ENCODE data around the gene LAMA1.
"Not testable (repeated sequence)": the region's sequence is repeated elsewhere in the genome, so short reads cannot be mapped to it uniquely, and the experiment has no call there.

LAMA1 gene

DNA sequence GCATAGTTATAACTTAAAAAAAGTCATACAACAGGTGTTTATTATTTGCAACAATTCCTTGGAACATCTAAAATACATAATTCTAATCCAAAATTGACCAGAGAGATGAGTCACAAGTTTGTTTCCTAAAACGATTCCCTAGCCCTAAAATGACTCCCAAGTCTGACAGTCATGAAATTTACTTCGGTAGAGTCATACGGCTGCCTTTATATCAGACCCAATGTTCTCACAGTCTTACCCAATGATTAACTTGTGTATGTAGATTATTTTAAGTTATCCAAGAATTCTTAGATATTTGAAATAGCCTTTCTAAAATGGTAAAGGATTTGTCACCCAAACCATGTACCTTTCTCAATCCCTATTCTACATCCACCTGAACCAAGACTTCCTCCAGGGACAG is 174.9 kb downstream of the LAMA1 start:
- Histone ChIP-seq H3K9ac (ENCODE audit: low read depth, low read length) (no peak overlapping the region), H3K27ac (ENCODE audit: low read length) (no peak overlapping the region), H3K36me3 (ENCODE audit: insufficient read depth, low read length) (no peaks in the 10 kb centered on the region), H3K4me3 (ENCODE audit: low read depth in 1 of 2, low read length in 2 of 2) (no peak overlapping the region), H3K9me3 (ENCODE audit: insufficient read depth, low read length, severe bottlenecking) (peaks cover 3% of the 10 kb centered on the region), H3K27me3 (ENCODE audit: insufficient read depth, low read length, poor library complexity) (no peaks in the 10 kb centered on the region), H4K20me1 (ENCODE audit: insufficient read depth, low read length) (no peaks in the 10 kb centered on the region), H3K79me2 (ENCODE audit: insufficient read depth, low read length) (no peaks in the 10 kb centered on the region), H3K4me1 (ENCODE audit: insufficient read depth, low read length) (no peaks in the 10 kb centered on the region), H2AFZ (ENCODE audit: low read depth, low read length) (no peak overlapping the region), H3K4me2 (ENCODE audit: insufficient read depth, low read length) (no peak overlapping the region)
- DNase-seq (no peak), ATAC-seq (ENCODE audit: insufficient read depth, low read depth) (no peak)
- TF ChIP-seq EZH2 (IDR thresholded peaks at IDR 0.05; ENCODE audit: borderline replicate concordance, low read depth, low read length, severe bottlenecking): no peak
- TF ChIP-seq, protein P1, sequence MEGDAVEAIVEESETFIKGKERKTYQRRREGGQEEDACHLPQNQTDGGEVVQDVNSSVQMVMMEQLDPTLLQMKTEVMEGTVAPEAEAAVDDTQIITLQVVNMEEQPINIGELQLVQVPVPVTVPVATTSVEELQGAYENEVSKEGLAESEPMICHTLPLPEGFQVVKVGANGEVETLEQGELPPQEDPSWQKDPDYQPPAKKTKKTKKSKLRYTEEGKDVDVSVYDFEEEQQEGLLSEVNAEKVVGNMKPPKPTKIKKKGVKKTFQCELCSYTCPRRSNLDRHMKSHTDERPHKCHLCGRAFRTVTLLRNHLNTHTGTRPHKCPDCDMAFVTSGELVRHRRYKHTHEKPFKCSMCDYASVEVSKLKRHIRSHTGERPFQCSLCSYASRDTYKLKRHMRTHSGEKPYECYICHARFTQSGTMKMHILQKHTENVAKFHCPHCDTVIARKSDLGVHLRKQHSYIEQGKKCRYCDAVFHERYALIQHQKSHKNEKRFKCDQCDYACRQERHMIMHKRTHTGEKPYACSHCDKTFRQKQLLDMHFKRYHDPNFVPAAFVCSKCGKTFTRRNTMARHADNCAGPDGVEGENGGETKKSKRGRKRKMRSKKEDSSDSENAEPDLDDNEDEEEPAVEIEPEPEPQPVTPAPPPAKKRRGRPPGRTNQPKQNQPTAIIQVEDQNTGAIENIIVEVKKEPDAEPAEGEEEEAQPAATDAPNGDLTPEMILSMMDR (IDR thresholded peaks at IDR 0.05; ENCODE audit: borderline replicate concordance, extremely low read depth, low read length, poor library complexity, severe bottlenecking): no peak

DNA sequence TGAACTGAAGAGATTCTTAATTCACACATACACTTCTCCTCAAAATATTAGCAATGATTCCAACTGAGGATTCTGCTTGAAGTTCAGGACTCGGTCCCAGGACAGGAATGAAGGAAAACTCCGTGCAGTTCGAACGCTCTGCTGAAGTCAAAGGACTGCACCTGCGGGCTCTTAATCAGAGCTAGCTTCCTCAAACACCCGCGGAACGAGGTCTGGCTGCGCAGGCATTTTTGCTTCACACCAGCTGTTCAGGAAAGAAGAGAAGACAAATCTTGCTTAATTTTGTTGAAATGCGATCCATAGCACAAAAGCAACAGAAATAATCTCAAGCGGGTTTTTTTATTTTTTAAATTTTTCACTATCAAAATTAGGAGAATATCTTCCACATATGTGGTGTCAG is 175.6 kb downstream of the LAMA1 start:
- Histone ChIP-seq H3K9ac (ENCODE audit: low read depth, low read length) (no peak overlapping the region), H3K4me1 (ENCODE audit: insufficient read depth, low read length) (no peaks in the 10 kb centered on the region), H4K20me1 (ENCODE audit: insufficient read depth, low read length) (no peaks in the 10 kb centered on the region), H3K27me3 (ENCODE audit: insufficient read depth, low read length, poor library complexity) (no peaks in the 10 kb centered on the region), H2AFZ (ENCODE audit: low read depth, low read length) (no peak overlapping the region), H3K79me2 (ENCODE audit: insufficient read depth, low read length) (no peaks in the 10 kb centered on the region), H3K9me3 (ENCODE audit: insufficient read depth, low read length, severe bottlenecking) (peaks cover 3% of the 10 kb centered on the region), H3K4me2 (ENCODE audit: insufficient read depth, low read length) (no peak overlapping the region), H3K36me3 (ENCODE audit: insufficient read depth, low read length) (no peaks in the 10 kb centered on the region), H3K27ac (ENCODE audit: low read length) (no peak overlapping the region), H3K4me3 (ENCODE audit: low read depth in 1 of 2, low read length in 2 of 2) (no peak overlapping the region)
- DNase-seq (no peak), ATAC-seq (ENCODE audit: insufficient read depth, low read depth) (no peak)
- TF ChIP-seq, protein P1 (IDR thresholded peaks at IDR 0.05; ENCODE audit: borderline replicate concordance, extremely low read depth, low read length, poor library complexity, severe bottlenecking): no peak
- no peak for TF ChIP-seq EZH2 (IDR thresholded peaks at IDR 0.05; ENCODE audit: borderline replicate concordance, low read depth, low read length, severe bottlenecking)

DNA sequence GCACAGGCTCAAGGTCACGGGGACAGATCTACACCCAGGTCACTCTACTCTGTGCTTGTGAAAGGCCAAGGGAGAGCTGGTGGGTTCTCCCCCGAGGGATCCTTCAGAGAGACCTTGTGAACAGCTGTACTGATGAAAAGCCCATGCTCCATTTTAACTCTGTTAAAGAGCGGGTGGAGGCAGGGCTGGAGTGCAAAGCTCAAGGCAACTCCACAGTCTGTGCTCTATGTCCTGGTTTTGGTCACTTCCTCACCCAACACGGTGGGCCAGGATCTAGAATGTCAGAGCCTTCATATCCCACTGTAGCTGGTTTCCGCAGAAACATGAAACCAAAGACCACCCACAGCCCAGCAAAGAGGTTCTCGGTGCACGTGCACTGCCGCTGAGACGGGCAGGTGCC is 177.1 kb downstream of the LAMA1 start:
- Histone ChIP-seq H2AFZ (ENCODE audit: low read depth, low read length) (no peak overlapping the region), H3K4me3 (ENCODE audit: low read depth in 1 of 2, low read length in 2 of 2) (no peak overlapping the region), H3K9ac (ENCODE audit: low read depth, low read length) (no peak overlapping the region), H3K27me3 (ENCODE audit: insufficient read depth, low read length, poor library complexity) (no peaks in the 10 kb centered on the region), H4K20me1 (ENCODE audit: insufficient read depth, low read length) (no peaks in the 10 kb centered on the region), H3K4me1 (ENCODE audit: insufficient read depth, low read length) (no peaks in the 10 kb centered on the region), H3K79me2 (ENCODE audit: insufficient read depth, low read length) (no peaks in the 10 kb centered on the region), H3K27ac (ENCODE audit: low read length) (no peak overlapping the region), H3K36me3 (ENCODE audit: insufficient read depth, low read length) (no peaks in the 10 kb centered on the region), H3K4me2 (ENCODE audit: insufficient read depth, low read length) (no peak overlapping the region), H3K9me3 (ENCODE audit: insufficient read depth, low read length, severe bottlenecking) (peaks cover 3% of the 10 kb centered on the region)
- no peak for DNase-seq
- ATAC-seq (ENCODE audit: insufficient read depth, low read depth): no peak
- TF ChIP-seq EZH2 (IDR thresholded peaks at IDR 0.05; ENCODE audit: borderline replicate concordance, low read depth, low read length, severe bottlenecking): no peak
- TF ChIP-seq, protein P1 (IDR thresholded peaks at IDR 0.05; ENCODE audit: borderline replicate concordance, extremely low read depth, low read length, poor library complexity, severe bottlenecking): no peak

DNA sequence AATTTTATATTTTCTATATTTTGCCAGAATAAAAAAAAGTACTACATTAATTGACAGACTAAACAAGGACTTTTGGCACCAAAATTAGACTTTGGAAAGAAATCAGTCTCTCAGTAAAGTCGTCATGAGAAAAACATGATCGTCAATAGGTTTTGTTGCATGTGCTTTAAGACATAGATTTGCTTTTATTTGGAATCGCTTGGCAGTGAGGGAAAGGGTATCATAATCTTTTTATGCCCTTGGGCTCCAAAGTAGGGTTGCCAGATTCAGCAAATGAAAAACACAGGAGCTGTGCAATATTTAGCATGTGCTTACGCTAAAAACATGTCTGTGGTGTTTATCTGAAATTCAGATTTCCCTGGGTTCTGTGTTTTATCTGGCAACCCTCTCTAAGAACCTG is 177.6 kb downstream of the LAMA1 start:
- Histone ChIP-seq H3K9me3 (ENCODE audit: insufficient read depth, low read length, severe bottlenecking) (peaks cover 3% of the 10 kb centered on the region), H4K20me1 (ENCODE audit: insufficient read depth, low read length) (no peaks in the 10 kb centered on the region), H3K4me2 (ENCODE audit: insufficient read depth, low read length) (no peak overlapping the region), H3K36me3 (ENCODE audit: insufficient read depth, low read length) (no peaks in the 10 kb centered on the region), H3K79me2 (ENCODE audit: insufficient read depth, low read length) (no peaks in the 10 kb centered on the region), H3K27ac (ENCODE audit: low read length) (no peak overlapping the region), H3K27me3 (ENCODE audit: insufficient read depth, low read length, poor library complexity) (no peaks in the 10 kb centered on the region), H3K9ac (ENCODE audit: low read depth, low read length) (no peak overlapping the region), H2AFZ (ENCODE audit: low read depth, low read length) (no peak overlapping the region), H3K4me1 (ENCODE audit: insufficient read depth, low read length) (no peaks in the 10 kb centered on the region), H3K4me3 (ENCODE audit: low read depth in 1 of 2, low read length in 2 of 2) (no peak overlapping the region)
- ATAC-seq (ENCODE audit: insufficient read depth, low read depth) (no peak), DNase-seq (no peak)
- TF ChIP-seq, protein P1 (IDR thresholded peaks at IDR 0.05; ENCODE audit: borderline replicate concordance, extremely low read depth, low read length, poor library complexity, severe bottlenecking): no peak
- TF ChIP-seq EZH2 (IDR thresholded peaks at IDR 0.05; ENCODE audit: borderline replicate concordance, low read depth, low read length, severe bottlenecking): no peak

DNA sequence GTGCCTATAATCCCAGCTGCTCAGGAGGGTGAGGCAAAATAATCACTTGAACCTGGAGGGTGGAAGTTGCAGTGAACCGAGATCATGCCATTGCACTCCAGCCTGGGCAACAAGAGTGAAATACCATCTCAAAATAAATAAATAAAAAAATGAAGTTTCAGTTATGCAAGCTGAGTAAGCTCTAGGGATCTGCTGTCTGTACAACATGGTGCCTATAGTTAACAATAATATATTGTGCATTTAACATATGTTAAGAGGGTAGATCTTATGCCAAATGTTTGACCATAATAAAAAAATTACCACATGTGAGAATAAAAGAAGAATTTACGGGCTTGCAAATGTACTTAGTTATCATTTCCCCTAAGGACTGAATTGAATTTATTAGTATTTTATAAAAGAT is 179.2 kb downstream of the LAMA1 start:
- H3K27me3 ChIP-seq (ENCODE audit: insufficient read depth, low read length, poor library complexity); H3K27ac ChIP-seq (ENCODE audit: low read length); H4K20me1 ChIP-seq (ENCODE audit: insufficient read depth, low read length); H2AFZ ChIP-seq (ENCODE audit: low read depth, low read length); DNase-seq; H3K36me3 ChIP-seq (ENCODE audit: insufficient read depth, low read length); H3K9ac ChIP-seq (ENCODE audit: low read depth, low read length); H3K4me1 ChIP-seq (ENCODE audit: insufficient read depth, low read length); H3K4me3 ChIP-seq (ENCODE audit: low read depth in 1 of 2, low read length in 2 of 2); H3K9me3 ChIP-seq (ENCODE audit: insufficient read depth, low read length, severe bottlenecking); H3K79me2 ChIP-seq (ENCODE audit: insufficient read depth, low read length); ATAC-seq (ENCODE audit: insufficient read depth, low read depth); H3K4me2 ChIP-seq (ENCODE audit: insufficient read depth, low read length): not testable (repeated sequence)
